Left lung (tissue), 10 donors: ENCODE results near the gene PLSCR3. TPM values are rescaled to one million over a fixed set of nuclear protein-coding genes. Genes with fewer than 3 reads are reported as not detected.

Experiments used
- ATAC-seq: fragments of 200-7000 bp; cut with Tn5 transposase; one replicate; pipeline ENCODE4 v1.9.1; 2020; ENCODE audit warnings: moderate library complexity
- DNase-seq, 4 donors: peaks; one replicate each; pipeline ENCODE4 v3.0.0-alpha.2; 2013 to 2020
- H3K27ac ChIP-seq, 2 donors: fragments of 200-600 bp; sonication (generic) in 1 of 2; one replicate each; pipeline versions ENCODE4 v1.5.0 to v1.8.0; 2020 to 2021
- H3K27me3 ChIP-seq, 2 donors: fragments of 200-600 bp; sonication (generic) in 1 of 2; one replicate each; pipeline versions ENCODE4 v1.5.0 to v1.8.0; 2020 to 2021
- H3K36me3 ChIP-seq, 2 donors: fragments of 200-600 bp; sonication (generic) in 1 of 2; one replicate each; pipeline versions ENCODE4 v1.5.0 to v1.8.0; 2020 to 2021
- H3K4me1 ChIP-seq, 2 donors: fragments of 200-600 bp; one replicate each; pipeline ENCODE4 v1.8.0; 2021
- H3K4me3 ChIP-seq, 2 donors: fragments of 200-600 bp; sonication (generic) in 1 of 2; one replicate each; pipeline versions ENCODE4 v1.5.0 to v1.8.0; 2020 to 2021; ENCODE audit warnings: mild to moderate bottlenecking in 1 of 2
- H3K9me3 ChIP-seq, 2 donors: fragments of 200-600 bp; sonication (generic) in 1 of 2; one replicate each; pipeline versions ENCODE4 v1.5.0 to v1.8.0; 2020 to 2021
- CTCF ChIP-seq, 2 donors: fragments of 200-600 bp; sonication (generic) in 1 of 2; IDR thresholded peaks; one replicate each; pipeline versions ENCODE4 v1.5.0 to v1.8.0; 2021; ENCODE audit warnings: antibody characterized with exemption in 2 of 2
- intact Hi-C, 2 donors: fragments of 100-400 bp; cut with DNase I; formaldehyde crosslinking; loops; one replicate each; pipeline versions ENCODE4 v1.11.2 to v1.14.2; 2022
- polyA plus RNA-seq, 6 donors: library from polyadenylated mRNA; unstranded; fragments of 120-200 nt; gene quantifications; one replicate each; pipeline ENCODE4 v1.2.1, GENCODE V29; 2013; ENCODE audit not compliant: insufficient read length in 6 of 6
- total RNA-seq, 2 donors: library from RNA; stranded (reverse); fragmentation: NEBNext Ultra II Directional; extraction: Animal tissue kit (Norgen Biotek cat#: 25700); gene quantifications; one replicate each; pipeline ENCODE4 v1.2.1, GENCODE V29; 2021
- donor health status: DM: no; HTN: yes; CAD: no.
- donor health status: DM: no; HTN: no; CAD: no.

The PLSCR3 gene
- total and polyA plus RNA-seq, 8 donors: 42.0 to 62.5 (median 52.9) TPM

DNA sequence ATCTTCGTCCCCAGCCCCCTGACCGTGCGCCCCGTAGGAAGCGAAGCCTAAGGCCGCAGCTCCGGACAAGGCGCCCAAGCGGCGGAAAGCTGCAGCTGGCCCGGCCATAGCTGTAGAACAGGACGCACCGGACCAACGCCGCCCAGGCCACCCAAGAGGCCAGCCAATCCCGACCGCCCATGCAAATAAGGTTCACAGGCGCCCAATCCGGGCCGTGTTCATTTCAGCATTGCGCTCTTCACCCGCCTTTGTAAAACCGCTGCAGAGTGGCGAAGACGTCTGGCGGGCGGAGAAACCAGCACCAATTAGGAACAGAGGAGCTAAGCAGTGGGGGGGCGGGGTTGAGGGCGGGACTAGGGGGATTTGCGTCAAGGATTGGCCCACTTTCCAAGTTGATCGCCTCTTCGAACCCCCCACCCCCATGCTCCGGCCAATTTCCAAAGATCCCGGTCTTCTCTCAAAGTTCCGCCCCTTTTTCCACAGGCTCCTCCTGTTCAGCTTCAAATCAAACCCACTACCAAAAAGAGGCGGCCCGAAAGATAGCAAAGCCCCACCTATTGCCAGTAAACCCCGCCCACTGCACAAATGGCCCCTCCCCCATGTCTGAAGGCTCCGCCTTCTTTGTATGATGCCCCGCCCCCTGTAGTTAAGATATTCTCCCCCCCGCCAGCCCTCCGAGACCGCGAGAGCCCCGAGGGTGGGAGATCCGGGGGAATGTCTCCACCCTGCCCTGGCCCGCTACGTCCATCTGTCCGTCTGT, 9.8 kb upstream of the PLSCR3 start, which contains the start of gene TMEM256:
TMEM256 (minus strand) TSS at position 121 of the 760 bp plus-strand sequence; CDS start at position 108, 13 bp downstream.
- H3K27ac ChIP-seq: peak within 1 kb of the TSS; percentile 87
- intact Hi-C loops: no loop called here
- ATAC-seq: peak; percentile 94

GRCh38 chr17:7403727-7403976, 9.3 kb upstream of the PLSCR3 start:
- peaks cover 0 to 34% of the 10 kb centered on the region in 2 donors for H3K27me3 ChIP-seq
- TF ChIP-seq CTCF (IDR thresholded peaks at IDR 0.05): no peak
- intact Hi-C loops: no loop called here
- DNase-seq (no peak), ATAC-seq (peak; percentile 55)
- H3K4me1 ChIP-seq: peaks cover 7 to 26% of the 10 kb centered on the region in 2 donors
- no peaks in the 10 kb centered on the region for H3K9me3 ChIP-seq
- peak overlapping the region; percentile 57 to 59 for H3K4me3 ChIP-seq
- H3K36me3 ChIP-seq: no peaks in the 10 kb centered on the region
- peak overlapping the region; percentile 87 for H3K27ac ChIP-seq

More for the DNA sequence above, 9.8 kb upstream of the PLSCR3 start, which contains the start of gene TMEM256:
- H3K4me3 ChIP-seq: peak within 1 kb of the TSS; percentile 59 to 61
- no peaks in the 10 kb centered on the region for H3K36me3 ChIP-seq
- peaks cover 0 to 37% of the 10 kb centered on the region in 2 donors for H3K27me3 ChIP-seq
- H3K9me3 ChIP-seq: no peaks in the 10 kb centered on the region
- peak; percentile 97 to 99 (median 98) for DNase-seq
- peaks cover 7 to 26% of the 10 kb centered on the region in 2 donors for H3K4me1 ChIP-seq
- peak in 1 of 2 donors; percentile 15 for TF ChIP-seq CTCF (IDR thresholded peaks at IDR 0.05)

GRCh38 chr17:7403043-7403726, 8.9 kb upstream of the PLSCR3 start:
- no peaks in the 10 kb centered on the region for H3K9me3 ChIP-seq
- no peak for TF ChIP-seq CTCF (IDR thresholded peaks at IDR 0.05)
- H3K36me3 ChIP-seq: no peaks in the 10 kb centered on the region
- intact Hi-C loops: no loop called here
- ATAC-seq (peak; percentile 0), DNase-seq (peak in 1 of 4 donors; percentile 25)
- H3K27ac ChIP-seq: peak overlapping the region; percentile 87
- peaks cover 0 to 29% of the 10 kb centered on the region in 2 donors for H3K27me3 ChIP-seq
- H3K4me3 ChIP-seq: peak overlapping the region; percentile 57 to 59
- peaks cover 7 to 26% of the 10 kb centered on the region in 2 donors for H3K4me1 ChIP-seq

DNA sequence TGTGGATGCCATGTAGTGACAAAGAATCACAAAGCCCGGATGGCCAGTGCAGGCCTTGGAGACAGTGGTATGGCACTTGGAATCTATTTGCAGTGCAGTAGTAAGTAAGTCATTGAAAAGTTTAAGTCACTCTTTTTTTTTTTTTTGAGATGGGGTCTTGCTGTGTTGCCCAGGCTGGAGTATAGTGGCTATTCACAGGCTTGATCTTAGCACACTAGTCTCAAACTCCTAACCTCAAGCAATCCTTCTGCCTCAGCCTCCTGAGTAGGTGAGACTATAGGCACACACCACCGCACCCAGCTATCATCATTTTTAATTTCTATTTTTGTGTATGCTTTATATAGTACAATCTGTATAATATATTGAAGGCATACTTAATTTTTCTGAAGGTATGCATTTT, 4.3 kb upstream of the PLSCR3 start:
- Histone ChIP-seq H3K27me3 (no peaks in the 10 kb centered on the region), H3K27ac (no peak overlapping the region), H3K9me3 (no peaks in the 10 kb centered on the region), H3K4me3 (no peak overlapping the region), H3K36me3 (no peaks in the 10 kb centered on the region), H3K4me1 (peaks cover 7 to 27% of the 10 kb centered on the region in 2 donors)
- TF ChIP-seq CTCF (IDR thresholded peaks at IDR 0.05): no peak
- ATAC-seq: no peak
- intact Hi-C loops: no loop called here
- DNase-seq: no peak

- peak in 1 of 4 donors; percentile 3 for DNase-seq
Observed at GRCh38 chr17:7396147-7396546, 1.8 kb upstream of the PLSCR3 start.

More at GRCh38 chr17:7396147-7396546, 1.8 kb upstream of the PLSCR3 start:
- intact Hi-C loops: no loop called here
- no peak for ATAC-seq
- TF ChIP-seq CTCF (IDR thresholded peaks at IDR 0.05): no peak
- Histone ChIP-seq H3K4me3 (no peak overlapping the region), H3K9me3 (no peaks in the 10 kb centered on the region), H3K27me3 (no peaks in the 10 kb centered on the region), H3K36me3 (peaks cover 0 to 8% of the 10 kb centered on the region in 2 donors), H3K27ac (no peak overlapping the region), H3K4me1 (peaks cover 0 to 18% of the 10 kb centered on the region in 2 donors)
